Ishikawa (cell line): ENCODE data around the gene ARGLU1.

ENCODE experiments used
- EGR1 ChIP-seq: IDR thresholded peaks from 2 replicates; pipeline ENCODE4 v1.6.1; 2012
- EP300 ChIP-seq: IDR thresholded peaks from 2 replicates; pipeline ENCODE4 v1.6.1; 2012; ENCODE audit warnings: borderline replicate concordance
- USF1 ChIP-seq: IDR thresholded peaks from 2 replicates; pipeline ENCODE4 v1.6.1; 2012

- TF ChIP-seq EGR1 (no peak), USF1 (no peak), EP300 (no peak)
Observed at GRCh38 chr13:106587787-106588186, 19.9 kb upstream of the ARGLU1 start.
